ENCODE results near the gene SSR4. TPM values are rescaled to one million over a fixed set of nuclear protein-coding genes. Genes with fewer than 3 reads are reported as not detected.

SSR4 gene
- total RNA-seq, 2 experiments from 2014 or later: 165 to 186 TPM

- no peak overlapping the region for H3K27ac ChIP-seq (ENCODE audit: low read depth, low read length, poor library complexity, severe bottlenecking)
- ChIA-PET CTCF (ENCODE audit: unreplicated experiment) (no interaction called here), POLR2A (no interaction called here)
- no peak for DNase-seq (ENCODE audit: low spot score)
- H3K79me2 ChIP-seq (ENCODE audit: insufficient read depth, low read depth, low read length): no peaks in the 10 kb centered on the region
- H2AFZ ChIP-seq (ENCODE audit: low read length): no peak overlapping the region
- no peaks in the 10 kb centered on the region for H3K4me1 ChIP-seq (ENCODE audit: insufficient read depth, low read length, poor library complexity, severe bottlenecking)
- BruUV-seq (replicated peaks): no TSS peak
- TF ChIP-seq CTCF (conservative IDR thresholded peaks at IDR 0.05; ENCODE audit: low read length) (no peak), EZH2phosphoT487 (IDR thresholded peaks at IDR 0.05; ENCODE audit: borderline replicate concordance, low read depth, low read length) (no peak)
- H3K4me3 ChIP-seq (ENCODE audit: low read depth, low read length, poor library complexity, severe bottlenecking): no peak overlapping the region
- no peaks in the 10 kb centered on the region for H3K36me3 ChIP-seq (ENCODE audit: insufficient read depth, low read length)
- intact Hi-C loops (cut with micrococcal nuclease; ENCODE audit: unreplicated experiment): no loop called here
- H3K9me2 ChIP-seq (ENCODE audit: insufficient read depth, low read length): no peaks in the 10 kb centered on the region
- H4K20me1 ChIP-seq (ENCODE audit: insufficient read depth, low read length): no peaks in the 10 kb centered on the region
- no peak overlapping the region for H3K4me2 ChIP-seq (ENCODE audit: low read length)
- H3K9me3 ChIP-seq (ENCODE audit: low read length): no peaks in the 10 kb centered on the region
These were observed 24.3 kb downstream of the SSR4 start for GRCh38 chrX:153818571-153819383.

- no peak overlapping the region for H3K4me3 ChIP-seq (ENCODE audit: low read depth, low read length, poor library complexity, severe bottlenecking)
- H3K36me3 ChIP-seq (ENCODE audit: insufficient read depth, low read length): no peaks in the 10 kb centered on the region
- no peak overlapping the region for H3K4me2 ChIP-seq (ENCODE audit: low read length)
- no TSS peak for BruUV-seq (replicated peaks)
- no peaks in the 10 kb centered on the region for H4K20me1 ChIP-seq (ENCODE audit: insufficient read depth, low read length)
- H3K9me3 ChIP-seq (ENCODE audit: low read length): no peaks in the 10 kb centered on the region
- CTCF ChIA-PET (ENCODE audit: unreplicated experiment): no interaction called here
- no peak for TF ChIP-seq CTCF (conservative IDR thresholded peaks at IDR 0.05; ENCODE audit: low read length)
- TF ChIP-seq EZH2phosphoT487 (IDR thresholded peaks at IDR 0.05; ENCODE audit: borderline replicate concordance, low read depth, low read length): no peak
- intact Hi-C loops (cut with micrococcal nuclease; ENCODE audit: unreplicated experiment): loop anchor here (10.0 kb wide), 1 partner anchor 65 kb away; the partner anchor contains the start of gene L1CAM
- POLR2A ChIA-PET: no interaction called here
- no peaks in the 10 kb centered on the region for H3K9me2 ChIP-seq (ENCODE audit: insufficient read depth, low read length)
- H3K4me1 ChIP-seq (ENCODE audit: insufficient read depth, low read length, poor library complexity, severe bottlenecking): no peaks in the 10 kb centered on the region
- DNase-seq (ENCODE audit: low spot score): no peak
- no peak overlapping the region for H2AFZ ChIP-seq (ENCODE audit: low read length)
- H3K79me2 ChIP-seq (ENCODE audit: insufficient read depth, low read depth, low read length): no peaks in the 10 kb centered on the region
- no peak overlapping the region for H3K27ac ChIP-seq (ENCODE audit: low read depth, low read length, poor library complexity, severe bottlenecking)
These were observed 25.0 kb downstream of the SSR4 start for GRCh38 chrX:153819384-153820040.

DNA sequence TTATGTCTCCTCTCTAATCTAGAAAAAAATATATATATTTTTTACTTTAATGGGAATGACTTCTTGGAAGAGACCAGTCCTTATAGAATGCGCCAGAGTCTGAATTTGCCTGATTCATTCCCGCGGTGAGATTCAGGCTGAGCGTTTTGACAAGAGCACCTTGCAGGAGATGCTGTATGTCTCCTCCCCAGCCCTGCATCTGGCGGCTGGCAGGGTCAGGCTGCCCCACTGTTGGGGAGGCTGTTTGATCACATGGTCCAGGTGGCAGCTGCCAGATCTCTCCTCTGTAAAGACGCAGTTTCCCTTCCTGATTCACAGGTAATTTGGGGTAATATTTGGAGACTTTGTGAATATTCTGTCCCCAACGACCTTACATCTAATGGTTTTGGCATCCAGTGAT, 26.1 kb downstream of the SSR4 start:
- H3K79me2 ChIP-seq (ENCODE audit: insufficient read depth, low read depth, low read length): no peaks in the 10 kb centered on the region
- POLR2A ChIA-PET: no interaction called here
- no peaks in the 10 kb centered on the region for H3K9me3 ChIP-seq (ENCODE audit: low read length)
- no peaks in the 10 kb centered on the region for H3K9me2 ChIP-seq (ENCODE audit: insufficient read depth, low read length)
- H3K4me2 ChIP-seq (ENCODE audit: low read length): no peak overlapping the region
- BruUV-seq (replicated peaks): no TSS peak
- CTCF ChIA-PET (ENCODE audit: unreplicated experiment): no interaction called here
- no peak overlapping the region for H3K27ac ChIP-seq (ENCODE audit: low read depth, low read length, poor library complexity, severe bottlenecking)
- no peak for TF ChIP-seq CTCF (conservative IDR thresholded peaks at IDR 0.05; ENCODE audit: low read length)
- no peak for TF ChIP-seq EZH2phosphoT487 (IDR thresholded peaks at IDR 0.05; ENCODE audit: borderline replicate concordance, low read depth, low read length)
- H3K4me1 ChIP-seq (ENCODE audit: insufficient read depth, low read length, poor library complexity, severe bottlenecking): no peaks in the 10 kb centered on the region
- intact Hi-C loops (cut with micrococcal nuclease; ENCODE audit: unreplicated experiment): loop anchor here (10.0 kb wide), 1 partner anchor 64 kb away; the partner anchor contains the start of gene L1CAM
- no peak overlapping the region for H2AFZ ChIP-seq (ENCODE audit: low read length)
- no peak overlapping the region for H3K4me3 ChIP-seq (ENCODE audit: low read depth, low read length, poor library complexity, severe bottlenecking)
- no peaks in the 10 kb centered on the region for H3K36me3 ChIP-seq (ENCODE audit: insufficient read depth, low read length)
- no peak for DNase-seq (ENCODE audit: low spot score)
- H4K20me1 ChIP-seq (ENCODE audit: insufficient read depth, low read length): no peaks in the 10 kb centered on the region

Data from OCI-LY7 (cell line).